Measurements from ENCODE around the gene OSBPL2. TPM values are rescaled to one million over a fixed set of nuclear protein-coding genes. Genes with fewer than 3 reads are reported as not detected.

Gene OSBPL2
- total and polyA plus RNA-seq, 9 of the 15 experiments (the other 6 are each of a cell fraction or from before 2014, with no cell fraction given) = 2.5 to 25.6 (median 14.1) TPM

DNA sequence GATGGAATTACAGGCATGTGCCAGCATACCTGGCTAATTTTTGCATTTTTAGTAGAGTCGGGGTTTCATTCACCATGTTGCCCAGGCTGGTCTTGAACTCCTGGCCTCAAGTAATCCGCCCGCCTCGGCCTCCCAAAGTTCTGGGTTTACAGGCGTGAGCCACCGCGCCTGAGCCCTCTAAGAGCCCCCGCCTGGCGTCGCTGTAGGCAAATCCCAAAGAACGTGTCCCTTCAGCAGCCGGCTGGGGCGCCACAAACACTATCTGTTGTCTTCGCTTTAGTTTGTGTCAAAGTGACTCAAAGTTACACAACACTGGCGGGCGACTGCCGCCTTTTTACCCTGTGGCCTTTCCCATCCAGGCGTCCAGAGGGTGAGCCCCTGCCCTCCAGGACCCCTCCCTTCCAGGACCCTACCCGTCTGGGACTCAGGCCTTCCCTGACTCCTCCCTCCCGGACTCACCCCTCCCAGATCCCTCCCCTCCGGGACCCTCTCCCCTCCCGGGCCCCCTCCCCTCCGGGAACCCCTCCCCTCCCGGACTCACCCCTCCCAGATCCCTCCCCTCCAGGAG lies 63.5 kb downstream of the OSBPL2 start (continued):
- TF ChIP-seq EP400 (IDR thresholded peaks at IDR 0.05) (no peak), ETS1 (conservative IDR thresholded peaks at IDR 0.05; ENCODE audit: control insufficient read depth, low read depth, low read length) (0 out of 2 replicates have a peak, but pooled peaks have one; percentile 51), DMBX1 (CRISPR knock-in tag; IDR thresholded peaks at IDR 0.05; ENCODE audit: borderline replicate concordance) (peak; percentile 41; the same call in 1 of the 2 replicates), ZNF764 (CRISPR knock-in tag; IDR thresholded peaks at IDR 0.05; ENCODE audit: low read depth) (no peak), TEAD1 (CRISPR knock-in tag; IDR thresholded peaks at IDR 0.05) (0 out of 4 replicates have a peak, but pooled peaks of 1 of the 2 experiments have one; percentile 14), ZNF184 (CRISPR knock-in tag; IDR thresholded peaks at IDR 0.05) (no peak), TBL1XR1 (IDR thresholded peaks at IDR 0.05; ENCODE audit: low read length in 2 of 2) (peak in 1 of 2 experiments; percentile 68; a peak in 2 of 4 replicates), RFX5 (IDR thresholded peaks at IDR 0.05; ENCODE audit: low read depth, low read length) (0 out of 2 replicates have a peak, but pooled peaks have one; percentile 23), ZNF512 (tag; IDR thresholded peaks at IDR 0.05) (no peak), CREB1 (IDR thresholded peaks at IDR 0.05) (no peak), CREB1 (CRISPR knock-in tag; IDR thresholded peaks at IDR 0.05) (peak; percentile 54; the same call in 1 of the 2 replicates)

Data from K562 (cell line).